NCI-H187 (cell line): Measurements from ENCODE around the gene CSKMT.
"Not testable (repeated sequence)": the region's sequence is repeated elsewhere in the genome, so short reads cannot be mapped to it uniquely, and the experiment has no call there.

ENCODE experiments used
- DNase-seq, 2 experiments: peaks; one replicate each; lab custom pipeline; 2025; lab: John Stamatoyannopoulos, UW

Gene CSKMT

DNA sequence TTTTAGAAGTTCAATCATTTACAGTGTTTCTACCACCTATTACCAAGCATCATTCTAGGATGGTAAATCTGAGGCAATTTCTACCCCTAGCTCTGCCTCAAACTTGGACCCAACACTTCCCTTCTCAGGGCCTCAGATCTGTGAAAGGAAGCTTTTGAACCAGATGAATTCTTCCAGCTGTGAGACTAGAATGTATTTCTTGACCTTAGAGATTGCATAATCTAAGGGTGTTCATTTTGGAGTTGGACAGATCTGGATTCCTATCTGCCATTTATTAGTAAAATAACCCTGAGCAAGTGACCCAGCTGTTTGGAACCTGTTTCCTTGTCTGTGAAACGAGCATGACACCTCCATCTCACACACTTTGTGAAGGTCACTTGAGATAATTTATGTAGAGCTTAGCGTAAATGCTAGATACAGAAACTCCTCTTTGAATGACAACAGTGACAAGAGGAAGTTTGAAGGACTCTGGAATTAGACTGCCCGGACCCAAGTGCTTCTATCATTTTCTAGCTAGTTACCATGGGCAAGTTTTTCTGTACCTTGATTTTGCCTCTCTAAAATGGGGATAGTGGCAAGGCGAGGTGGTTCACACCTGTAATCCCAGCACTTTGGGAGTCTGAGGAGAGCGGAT, 8.2 kb upstream of the CSKMT start:
- DNase-seq = no peak

DNA sequence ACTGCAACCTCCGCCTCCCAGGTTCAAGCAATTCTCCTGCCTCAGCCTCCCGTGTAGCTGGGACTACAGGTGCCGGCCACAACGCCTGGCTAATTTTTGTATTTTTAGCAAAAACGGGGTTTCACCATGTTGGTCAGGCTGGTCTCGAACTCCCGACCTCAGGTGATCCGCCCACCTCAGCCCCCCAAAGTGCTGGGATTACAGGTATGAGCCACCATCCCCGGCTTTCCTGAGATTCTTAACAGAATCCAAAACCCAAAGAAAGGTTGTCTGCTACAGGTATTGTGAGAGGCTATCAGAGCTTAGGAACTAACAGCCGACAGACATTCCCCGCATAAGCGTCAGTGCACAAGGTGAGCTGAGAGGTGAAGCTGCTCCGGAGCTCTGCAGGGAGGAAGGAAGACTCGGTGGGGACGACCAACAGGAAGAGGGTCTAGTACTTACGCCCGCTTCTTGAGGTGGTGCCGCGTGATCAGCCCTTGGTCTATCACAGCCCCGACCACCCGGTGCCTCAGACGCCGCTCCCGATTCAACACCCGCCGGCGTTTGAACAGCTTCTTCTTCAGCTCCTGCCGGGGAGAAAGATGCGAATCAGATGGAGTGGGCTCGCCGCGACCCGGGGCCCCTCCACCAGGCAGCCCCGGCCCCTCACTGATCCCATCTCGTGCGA, 572 bp upstream of the CSKMT start:
- DNase-seq = peak in 1 of 2 experiments; percentile 29

DNA sequence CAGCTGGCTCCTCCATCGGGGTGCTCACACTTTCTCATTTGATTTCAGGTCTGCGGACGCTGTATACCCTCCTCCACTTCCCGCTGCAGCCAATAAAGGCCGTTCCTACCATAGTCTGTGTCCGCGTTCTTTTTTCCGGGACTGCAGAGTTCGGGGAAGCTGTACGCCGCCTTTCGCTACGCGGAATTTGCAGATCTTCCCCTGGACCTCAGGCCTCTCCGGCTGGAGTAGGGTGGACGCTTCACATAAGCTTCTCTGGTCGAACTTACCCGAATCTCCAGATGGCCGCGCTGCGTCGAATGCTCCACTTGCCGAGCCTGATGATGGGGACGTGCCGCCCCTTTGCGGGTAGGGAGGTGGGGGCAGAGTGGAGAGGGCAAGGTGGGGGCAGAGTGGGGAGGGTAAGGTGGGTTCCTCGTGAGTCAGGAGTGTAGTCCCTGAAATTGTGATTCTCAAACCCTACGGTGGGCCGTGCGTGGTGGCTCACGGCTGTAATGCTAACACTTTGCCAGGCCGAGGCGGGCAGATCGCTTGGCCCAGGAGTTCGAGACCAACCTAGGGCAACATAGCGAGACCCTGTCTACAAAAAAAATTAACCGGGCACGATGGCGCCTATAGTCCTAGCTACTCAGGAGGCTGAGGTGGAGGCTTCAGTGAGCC, 617 bp downstream of the CSKMT start:
- no peak for DNase-seq

DNA sequence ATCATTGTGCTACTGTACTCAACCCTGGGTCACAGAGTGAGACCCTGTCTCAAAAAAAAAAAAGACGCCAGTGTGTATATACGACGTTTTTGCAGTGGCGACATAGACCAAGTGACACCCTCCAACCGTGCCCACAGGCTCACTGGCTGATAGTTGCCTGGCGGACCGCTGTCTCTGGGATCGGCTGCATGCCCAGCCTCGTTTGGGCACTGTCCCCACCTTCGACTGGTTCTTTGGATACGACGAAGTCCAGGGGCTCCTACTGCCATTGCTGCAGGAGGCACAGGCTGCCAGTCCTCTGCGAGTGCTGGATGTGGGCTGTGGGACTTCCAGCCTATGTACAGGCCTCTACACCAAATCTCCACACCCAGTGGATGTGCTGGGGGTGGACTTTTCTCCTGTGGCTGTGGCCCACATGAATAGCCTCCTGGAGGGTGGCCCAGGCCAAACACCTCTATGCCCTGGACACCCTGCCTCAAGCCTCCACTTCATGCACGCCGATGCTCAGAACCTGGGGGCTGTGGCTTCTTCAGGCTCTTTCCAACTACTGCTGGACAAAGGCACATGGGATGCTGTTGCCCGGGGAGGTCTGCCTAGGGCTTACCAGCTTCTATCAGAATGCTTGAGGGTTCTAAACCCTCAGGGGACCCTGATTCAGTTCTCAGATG, 1.3 kb downstream of the CSKMT start:
- DNase-seq = no peak

DNA sequence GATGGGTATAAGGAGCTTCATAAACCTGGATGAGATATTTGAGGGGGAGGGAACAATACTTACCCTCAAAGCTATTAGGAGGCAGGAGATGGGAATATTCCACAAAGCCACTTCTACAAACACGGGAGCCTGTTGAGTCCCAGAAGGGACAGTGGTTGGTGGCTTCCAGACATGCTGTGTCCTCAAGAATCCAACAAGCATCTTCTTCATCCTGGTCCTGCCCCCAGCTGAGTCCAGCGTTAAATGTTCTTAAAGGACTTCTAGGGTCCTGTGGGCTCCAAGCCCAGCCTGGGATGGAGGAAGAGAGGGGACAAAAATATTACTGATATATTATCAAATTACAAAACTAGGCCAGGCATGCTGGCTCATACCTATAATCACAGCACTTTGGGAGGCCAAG, 2.3 kb downstream of the CSKMT start:
- no peak for DNase-seq

DNA sequence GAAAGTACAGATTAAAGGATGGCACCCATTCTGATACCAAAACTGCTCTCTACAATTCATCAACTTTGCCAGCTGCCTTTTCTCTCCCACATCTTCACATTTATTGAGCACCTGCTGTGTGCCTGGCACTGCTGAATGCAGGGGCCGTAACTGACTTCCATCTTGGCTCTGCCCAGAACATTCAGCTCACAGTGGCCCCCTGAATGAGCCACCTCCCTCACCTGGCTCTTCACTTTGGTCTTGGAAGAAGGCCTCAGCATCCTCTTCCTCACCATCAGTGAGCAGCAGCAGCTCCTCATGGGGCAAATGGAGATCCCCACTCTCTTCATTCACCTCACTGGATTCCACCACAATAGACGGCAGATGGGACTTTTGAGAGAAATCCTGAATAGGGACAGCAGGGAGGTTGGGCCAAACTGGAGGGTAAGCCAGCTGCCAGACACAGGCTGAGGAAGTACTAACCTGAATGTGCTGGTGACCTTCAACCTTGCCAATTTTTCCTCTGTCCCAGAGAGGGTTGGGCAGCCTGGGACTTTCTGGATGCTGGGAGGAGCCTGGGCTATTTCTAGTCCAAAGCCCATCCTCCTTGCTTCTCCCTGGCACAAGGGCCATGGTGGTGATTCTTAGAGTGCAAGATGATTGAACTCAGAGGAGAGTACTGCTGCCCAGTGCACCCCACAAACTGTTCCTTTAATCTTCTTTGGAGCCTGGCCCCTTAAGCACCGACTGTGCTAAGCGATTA, 4.5 kb downstream of the CSKMT start:
- no peak for DNase-seq

DNA sequence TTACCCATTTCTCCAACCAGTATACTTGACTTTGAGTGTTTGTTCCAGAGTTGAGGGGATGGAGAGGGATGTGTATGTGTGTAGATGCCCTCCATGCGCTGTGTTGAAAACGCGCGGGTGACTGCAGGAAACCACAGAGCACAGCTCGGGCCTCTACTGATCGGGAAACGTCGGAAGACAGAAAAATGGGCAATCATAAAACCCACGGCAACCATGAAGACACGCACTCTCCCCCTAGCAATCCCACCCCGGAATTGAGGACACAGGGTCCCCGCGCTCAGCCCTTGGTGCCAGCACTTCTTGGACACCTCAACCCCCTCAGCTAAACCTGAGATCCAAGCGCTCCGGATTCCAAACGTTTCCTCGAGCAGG, 6.1 kb downstream of the CSKMT start:
- DNase-seq = peak in 1 of 2 experiments; percentile 55

DNA sequence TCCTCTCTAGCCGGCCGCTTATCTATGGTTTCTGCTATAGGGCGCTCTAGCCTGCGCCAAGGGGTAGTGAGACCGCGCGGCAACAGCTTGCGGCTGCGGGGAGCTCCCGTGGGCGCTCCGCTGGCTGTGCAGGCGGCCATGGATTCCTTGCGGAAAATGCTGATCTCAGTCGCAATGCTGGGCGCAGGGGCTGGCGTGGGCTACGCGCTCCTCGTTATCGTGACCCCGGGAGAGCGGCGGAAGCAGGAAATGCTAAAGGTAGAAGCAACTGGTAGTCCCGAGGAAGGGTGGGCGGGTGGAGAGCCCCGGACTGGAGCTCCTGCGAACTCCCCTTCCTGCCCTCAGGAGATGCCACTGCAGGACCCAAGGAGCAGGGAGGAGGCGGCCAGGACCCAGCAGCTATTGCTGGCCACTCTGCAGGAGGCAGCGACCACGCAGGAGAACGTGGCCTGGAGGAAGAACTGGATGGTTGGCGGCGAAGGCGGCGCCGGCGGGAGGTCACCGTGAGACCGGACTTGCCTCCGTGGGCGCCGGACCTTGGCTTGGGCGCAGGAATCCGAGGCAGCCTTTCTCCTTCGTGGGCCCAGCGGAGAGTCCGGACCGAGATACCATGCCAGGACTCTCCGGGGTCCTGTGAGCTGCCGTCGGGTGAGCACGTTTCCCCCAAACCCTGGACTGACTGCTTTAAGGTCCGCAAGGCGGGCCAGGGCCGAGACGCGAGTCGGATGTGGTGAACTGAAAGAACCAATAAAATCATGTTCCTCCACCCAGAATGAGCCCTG, 6.7 kb downstream of the CSKMT start, which contains the start of the genes LBHD1 and UQCC3:
TSS of gene LBHD1 (minus strand) at position 660 of the 782 bp plus-strand sequence. CDS start 2,236 bp downstream, outside the sequence.
TSS of gene UQCC3 (plus strand) at position 66 of the 782 bp plus-strand sequence. CDS start at position 139, 73 bp downstream.
- DNase-seq = peak in 1 of 2 experiments; percentile 61

DNA sequence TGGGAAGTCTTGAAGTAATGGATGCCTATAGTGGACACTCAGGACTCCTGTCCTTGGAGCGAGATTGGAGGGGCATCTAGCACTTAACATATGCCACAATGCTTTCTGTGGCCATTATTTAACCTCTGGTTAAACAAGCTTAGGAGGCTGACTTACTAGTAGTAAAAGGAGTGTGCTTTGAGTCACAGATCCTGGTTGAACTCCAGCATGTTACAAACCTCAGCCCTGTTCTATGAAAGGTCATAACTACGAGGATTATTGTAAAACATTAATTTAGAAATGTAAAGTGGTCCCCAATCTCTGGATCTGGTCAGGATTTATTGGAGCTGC, 8.0 kb downstream of the CSKMT start:
- DNase-seq = no peak

DNA sequence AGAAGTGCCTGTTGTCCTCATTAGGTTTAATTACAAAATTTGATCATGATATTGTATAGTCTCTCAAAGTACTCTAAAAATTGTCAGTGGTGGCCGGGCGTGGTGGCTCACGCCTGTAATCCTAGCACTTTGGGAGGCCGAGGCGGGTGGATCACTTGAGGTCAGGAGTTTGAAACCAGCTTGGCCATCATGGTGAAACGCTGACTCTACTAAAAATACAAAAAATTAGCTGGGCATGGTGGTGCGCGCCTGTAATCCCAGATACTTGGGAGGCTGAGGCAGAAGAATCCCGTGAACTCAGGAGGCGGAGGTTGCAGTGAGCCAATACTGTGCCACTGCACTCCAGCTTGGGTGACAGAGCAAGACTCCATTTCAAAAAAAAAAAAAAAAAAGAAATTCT, 10.3 kb downstream of the CSKMT start:
- not testable (repeated sequence) for DNase-seq

DNA sequence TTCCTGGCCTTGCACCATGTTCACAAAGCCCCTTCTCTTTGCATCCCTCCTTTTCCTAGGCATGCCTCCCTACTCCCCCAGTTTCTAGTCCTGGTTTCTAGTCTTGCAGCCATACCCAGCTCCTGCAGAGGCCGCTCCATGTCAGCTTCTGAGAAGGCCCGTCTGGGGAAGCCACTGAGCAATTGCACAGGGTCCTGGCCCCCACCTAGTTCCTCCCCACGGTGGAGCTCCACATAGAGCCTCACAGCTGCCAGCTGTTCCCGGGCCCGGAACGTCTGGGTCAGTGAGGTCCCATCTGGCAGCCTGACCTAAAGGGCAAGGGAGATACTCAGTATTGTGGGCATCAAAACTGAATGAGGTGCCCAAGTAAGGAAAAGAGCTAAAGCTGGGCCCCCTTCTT, 11.6 kb downstream of the CSKMT start:
- no peak for DNase-seq

DNA sequence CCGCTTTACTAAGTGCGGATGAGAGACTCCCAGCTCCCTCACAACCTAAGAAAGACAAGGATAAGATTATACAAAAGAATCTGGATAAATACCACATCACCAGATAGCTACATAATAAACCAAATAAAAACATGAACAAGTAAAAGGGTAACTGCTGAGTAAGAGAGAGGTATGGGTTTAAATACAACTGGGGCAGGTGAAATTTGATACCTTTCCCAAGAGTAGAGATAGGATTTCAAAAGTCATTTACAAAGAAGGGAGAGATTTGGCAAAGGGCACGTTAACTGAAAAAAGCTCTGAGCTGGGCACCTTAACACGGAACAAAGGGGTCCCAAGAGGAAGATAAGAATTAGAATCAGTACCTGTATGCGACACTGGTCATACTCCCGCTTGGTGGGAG, 12.0 kb downstream of the CSKMT start:
- no peak for DNase-seq

DNA sequence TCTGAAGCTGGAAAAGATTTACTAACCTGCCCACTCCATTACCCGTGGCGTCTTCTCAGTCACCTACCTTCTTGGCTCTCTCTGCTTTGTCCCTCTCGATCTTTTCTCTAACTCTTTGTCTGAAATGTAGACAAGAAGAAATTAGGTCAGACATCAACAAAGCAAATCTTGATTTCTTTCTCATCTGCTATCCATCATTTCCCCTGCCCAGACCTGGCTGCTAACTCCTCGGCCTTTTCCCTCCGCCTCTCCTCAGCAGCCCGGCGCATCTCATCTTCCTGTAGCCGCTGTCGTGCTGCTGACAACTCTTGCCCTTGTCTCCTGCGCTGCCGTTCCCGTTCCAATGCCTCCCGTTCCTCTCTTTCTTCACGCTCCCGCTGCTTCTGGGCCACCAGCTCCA, 12.6 kb downstream of the CSKMT start:
- DNase-seq = no peak

DNA sequence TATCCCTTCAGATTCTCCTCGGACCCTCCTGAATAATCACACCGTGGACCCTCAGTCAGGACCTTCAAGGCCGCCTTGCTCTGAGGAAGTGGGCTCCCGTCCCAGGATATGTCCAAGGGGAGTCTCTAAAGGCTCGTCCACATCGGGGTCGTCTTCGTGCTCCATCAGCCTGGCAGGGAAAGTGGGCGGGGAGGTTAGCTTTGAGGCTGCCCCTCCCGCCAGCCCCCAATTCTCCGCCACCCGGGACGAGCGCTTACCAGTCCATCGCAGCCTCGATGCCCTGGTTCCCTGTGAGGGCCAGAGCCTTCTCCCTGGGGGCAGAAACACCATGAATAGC, 13.3 kb downstream of the CSKMT start:
- no peak for DNase-seq

DNA sequence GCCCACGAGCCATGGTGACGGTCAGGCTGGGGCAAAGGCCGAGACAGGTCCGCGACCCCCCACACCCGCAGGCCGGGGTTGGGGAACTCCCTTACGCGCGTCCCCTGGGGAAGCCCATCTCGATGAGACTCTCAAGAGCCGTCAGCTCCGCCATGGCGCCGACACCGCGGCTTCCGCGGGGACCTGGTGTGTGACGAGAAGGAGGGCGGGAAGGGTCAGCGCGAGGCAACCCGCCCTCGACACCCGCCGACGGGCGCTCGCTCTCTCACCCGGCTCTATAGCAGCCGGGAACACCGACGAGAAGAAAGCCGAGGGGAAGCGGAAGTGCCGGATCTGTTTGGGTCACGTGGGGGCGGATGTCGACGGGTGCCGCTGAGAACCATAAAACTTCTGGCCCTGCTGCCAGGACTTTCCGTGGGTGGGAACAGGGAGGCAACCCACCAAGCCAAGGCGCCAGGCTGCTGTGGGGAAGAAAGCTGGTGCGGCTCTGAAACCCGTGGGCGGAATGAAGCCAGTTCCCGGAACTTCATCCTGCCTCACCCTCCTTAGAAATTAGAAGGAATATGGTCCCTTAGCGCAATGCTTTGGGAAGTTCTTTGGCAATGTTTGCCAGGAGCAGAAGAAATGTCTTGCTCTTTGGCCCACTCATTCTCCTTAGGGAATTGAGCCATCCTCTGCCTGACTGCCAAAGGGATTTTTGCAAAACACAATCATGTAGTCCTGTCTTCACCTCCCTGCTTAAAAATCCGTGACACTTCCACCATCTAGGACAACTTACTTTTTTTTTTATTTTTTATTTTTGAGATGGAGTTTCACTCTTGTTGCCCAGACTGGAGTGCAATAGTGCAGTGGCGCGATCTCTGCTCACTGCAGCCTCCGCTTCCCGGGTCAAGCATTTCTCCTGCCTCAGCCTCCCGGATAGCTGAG, 13.9 kb downstream of the CSKMT start, which contains the start of gene UBXN1:
TSS of gene UBXN1 (minus strand) at position 304 of the 927 bp plus-strand sequence. CDS start at position 154, 150 bp downstream.
- peak; percentile 61 to 67 for DNase-seq

DNA sequence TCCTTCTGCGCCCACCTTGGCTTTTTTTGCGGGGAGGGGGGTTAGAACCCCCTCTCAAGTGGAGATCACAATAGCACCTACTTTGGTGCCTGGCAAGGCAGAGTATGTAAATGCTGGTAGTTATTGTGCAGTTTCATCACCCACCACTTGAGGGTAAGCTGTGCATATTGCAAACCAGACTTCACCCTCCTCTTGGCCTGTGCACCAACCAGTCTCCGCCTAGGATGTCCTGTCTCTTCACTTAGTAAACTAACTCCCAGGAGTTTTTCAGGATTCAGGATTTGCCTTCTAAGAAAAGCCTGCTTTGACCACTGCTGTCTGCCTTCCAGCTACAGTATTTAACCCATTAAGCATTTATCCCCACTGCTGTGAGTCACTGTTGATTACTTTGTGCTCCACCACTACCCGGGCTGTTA, 15.7 kb downstream of the CSKMT start:
- no peak for DNase-seq

DNA sequence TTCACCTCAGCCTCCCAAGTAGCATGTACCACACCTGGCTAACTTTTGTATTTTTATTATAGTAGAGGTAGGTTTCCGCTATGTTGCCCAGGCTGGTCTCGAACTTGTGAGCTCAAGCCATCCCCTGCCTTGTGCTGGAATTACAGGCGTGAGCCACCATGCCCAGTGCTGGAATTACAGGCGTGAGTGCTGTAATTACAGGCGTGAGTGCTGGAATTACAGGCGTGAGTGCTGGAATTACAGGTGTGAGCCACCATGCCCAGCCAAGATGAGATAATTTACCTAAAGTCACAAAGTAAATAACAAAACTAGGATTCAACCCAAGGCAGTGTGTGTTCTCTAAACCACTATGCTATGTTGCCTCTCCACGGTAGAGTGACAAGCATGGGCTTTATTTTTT, 17.4 kb downstream of the CSKMT start:
- DNase-seq = no peak

DNA sequence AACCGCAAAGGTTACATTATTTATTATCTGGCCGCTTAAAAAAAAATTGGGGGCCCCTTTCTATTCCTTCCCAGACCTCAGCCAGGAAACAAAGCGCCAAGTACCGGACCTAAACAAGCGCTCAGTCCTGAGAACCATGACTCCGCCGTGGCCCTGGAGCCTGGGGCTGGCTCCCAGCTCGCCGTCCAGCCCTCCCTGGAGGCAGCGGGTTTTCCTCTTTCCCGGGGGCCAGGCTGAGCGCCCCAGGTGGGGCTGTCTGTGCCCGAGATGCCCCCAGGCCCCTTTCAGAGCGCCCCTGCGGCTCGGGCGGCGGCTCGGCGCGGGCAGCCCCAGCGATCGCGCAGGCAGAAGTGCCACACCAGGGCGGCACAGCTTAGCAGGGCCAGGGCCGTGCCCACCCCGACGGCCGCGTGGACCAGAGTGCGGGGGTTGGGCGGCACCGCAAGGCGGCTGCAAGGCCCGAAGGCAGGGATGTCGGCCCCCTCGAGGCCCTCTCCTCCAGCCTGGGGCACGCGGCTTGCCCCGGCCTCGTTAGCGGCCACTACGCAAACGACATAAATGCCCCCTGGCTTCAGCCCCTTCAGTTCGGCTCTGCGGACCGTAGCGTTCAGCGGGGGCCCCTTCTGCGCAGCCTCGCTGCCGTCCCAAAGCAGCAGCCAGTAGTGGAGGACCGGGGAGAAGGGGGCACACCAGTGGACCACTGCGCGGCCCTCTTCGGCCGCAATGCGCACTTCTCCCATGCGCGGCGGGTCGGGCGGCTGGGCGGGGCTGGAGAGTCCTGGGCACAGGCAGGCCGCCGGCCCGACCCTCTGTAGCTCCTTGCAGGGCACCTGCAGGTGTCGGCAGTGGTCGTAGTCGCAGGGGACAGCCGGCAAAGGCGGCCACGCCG, 22.6 kb downstream of the CSKMT start:
- no peak for DNase-seq

DNA sequence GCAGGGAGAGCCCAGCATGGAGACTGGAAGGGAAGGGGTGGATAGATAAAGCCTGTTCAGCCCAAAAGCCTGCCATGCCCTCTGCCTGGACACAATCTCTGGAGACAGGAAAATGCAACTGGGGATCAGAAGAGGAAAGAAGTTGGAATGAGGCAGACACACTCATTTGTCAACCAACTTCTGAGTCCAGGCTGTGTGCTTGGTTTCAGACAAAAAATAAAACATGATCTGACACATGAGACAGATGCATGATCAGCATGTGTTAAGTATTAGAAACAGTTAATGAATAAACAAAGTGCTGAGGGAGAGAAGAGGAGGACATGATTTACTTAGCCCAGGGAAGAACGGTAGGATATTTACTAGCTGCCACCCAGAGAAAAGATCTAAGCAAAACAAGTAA, 23.4 kb downstream of the CSKMT start:
- no peak for DNase-seq
